NCI-H2196 treated with DMSO at 0.1 percent for 48 hours (cell line): ENCODE results near the gene KCNJ16.

Experiments
- DNase-seq: peaks from one replicate; lab custom pipeline; 2025; ENCODE audit not compliant: unreplicated experiment; lab: John Stamatoyannopoulos, UW

KCNJ16 gene

GRCh38 chr17:70168977-70169708, 94.1 kb downstream of the KCNJ16 start, which contains the start of gene KCNJ2:
Gene KCNJ2 (plus strand): TSS chr17:70169532. CDS start chr17:70175040, 5,508 bp downstream.
- peak; percentile 89 for DNase-seq

GRCh38 chr17:70169709-70170597, 94.9 kb downstream of the KCNJ16 start:
- DNase-seq, result no peak

- no peak for DNase-seq
Measured at GRCh38 chr17:70171159-70171558, 96.1 kb downstream of the KCNJ16 start.

GRCh38 chr17:70172449-70172848, 97.4 kb downstream of the KCNJ16 start:
- no peak for DNase-seq

- no peak for DNase-seq
Measured at GRCh38 chr17:70172923-70173322, 97.9 kb downstream of the KCNJ16 start.

GRCh38 chr17:70173681-70174080, 98.7 kb downstream of the KCNJ16 start:
- DNase-seq, result no peak

- peak; percentile 44 for DNase-seq
Measured at GRCh38 chr17:70181376-70181775, 106.4 kb downstream of the KCNJ16 start.

- no peak for DNase-seq
Measured at GRCh38 chr17:70181866-70182265, 106.8 kb downstream of the KCNJ16 start.

GRCh38 chr17:70183508-70183907, 108.5 kb downstream of the KCNJ16 start:
- no peak for DNase-seq

GRCh38 chr17:70184207-70184606, 109.2 kb downstream of the KCNJ16 start:
- DNase-seq, result no peak

- DNase-seq, result no peak
Measured at GRCh38 chr17:70184770-70185169, 109.7 kb downstream of the KCNJ16 start.
